HUDEP-2 (cell line): ENCODE results near the gene ATP1A4.
"Not testable (repeated sequence)": the region's sequence is repeated elsewhere in the genome, so short reads cannot be mapped to it uniquely, and the experiment has no call there.

Source experiments
- DNase-seq, 76 experiments: peaks; one replicate each; lab custom pipeline; 2025; ENCODE audit not compliant: unreplicated experiment in 76 of 76; lab: John Stamatoyannopoulos, UW

ATP1A4 gene

DNA sequence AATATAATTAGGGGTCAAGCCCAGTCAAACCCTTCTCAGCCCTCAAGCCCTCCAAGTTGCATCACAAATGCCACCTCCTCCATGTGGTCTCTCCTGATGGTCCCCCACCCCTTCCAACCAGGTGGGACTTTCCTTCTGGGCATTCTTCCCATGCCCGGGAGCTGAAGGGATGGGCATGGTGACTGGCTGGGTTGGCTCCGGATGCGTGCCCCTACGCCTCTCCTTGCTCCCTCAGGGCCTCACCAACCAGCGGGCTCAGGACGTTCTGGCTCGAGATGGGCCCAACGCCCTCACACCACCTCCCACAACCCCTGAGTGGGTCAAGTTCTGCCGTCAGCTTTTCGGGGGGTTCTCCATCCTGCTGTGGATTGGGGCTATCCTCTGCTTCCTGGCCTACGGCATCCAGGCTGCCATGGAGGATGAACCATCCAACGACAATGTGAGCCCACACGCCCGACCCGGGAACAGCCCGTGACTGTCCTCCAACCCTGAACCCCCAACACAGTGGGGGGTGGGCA lies 28.4 kb upstream of the ATP1A4 start:
- no peak for DNase-seq

- DNase-seq = no peak
Measured at GRCh38 chr1:160123726-160124125, 27.7 kb upstream of the ATP1A4 start.

DNA sequence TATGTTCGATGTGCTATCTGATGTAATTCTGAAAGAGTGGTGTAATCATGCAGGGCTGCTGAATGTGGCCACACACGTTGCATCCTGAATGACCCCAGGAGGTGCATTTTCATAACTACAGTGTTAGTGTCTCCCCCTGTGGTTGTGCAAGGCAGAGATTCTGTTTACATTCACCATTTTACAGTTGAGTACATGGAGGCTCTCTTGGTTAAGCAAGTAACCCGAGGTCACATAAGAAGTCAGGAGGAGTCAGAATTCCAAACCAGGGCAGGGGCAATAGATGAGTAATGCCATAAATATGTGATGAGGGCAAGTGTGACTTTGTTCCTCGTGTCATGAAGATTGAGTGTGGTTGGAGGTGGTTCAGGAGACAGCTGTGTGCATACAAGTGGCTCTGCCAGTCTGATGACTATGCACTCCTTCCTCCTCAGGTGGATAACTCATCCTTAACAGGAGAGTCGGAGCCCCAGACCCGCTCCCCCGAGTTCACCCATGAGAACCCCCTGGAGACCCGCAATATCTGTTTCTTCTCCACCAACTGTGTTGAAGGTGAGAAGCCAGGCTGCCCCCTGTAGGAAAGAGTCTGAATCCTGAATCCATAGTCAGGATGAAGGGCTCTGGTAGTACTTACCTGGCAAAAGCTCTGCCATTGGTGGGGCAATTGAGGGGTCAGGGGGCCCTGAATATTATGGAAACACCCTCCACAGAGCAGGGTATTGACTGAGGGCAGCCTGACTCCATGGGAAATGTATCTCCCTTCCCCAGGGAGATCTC lies 26.5 kb upstream of the ATP1A4 start:
- no peak for DNase-seq

DNA sequence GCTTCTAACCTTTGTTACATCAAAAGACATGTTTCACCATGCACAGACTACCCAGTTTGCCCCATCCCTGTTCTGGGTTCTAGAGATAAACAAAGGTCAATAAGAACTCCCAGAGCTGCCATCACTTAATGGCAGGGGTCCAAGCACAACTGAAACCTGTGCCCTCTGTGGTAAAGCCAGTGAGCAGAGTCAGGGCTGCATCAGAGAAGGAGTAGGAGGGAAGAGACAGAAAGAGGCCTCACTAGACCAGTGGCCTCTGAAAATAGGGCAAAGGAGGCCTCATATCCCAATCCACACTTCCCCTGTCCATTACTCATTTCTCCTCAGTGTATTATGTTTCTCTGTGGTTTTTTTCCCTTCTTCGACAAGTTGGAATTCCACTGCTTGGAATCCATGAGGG lies 25.7 kb upstream of the ATP1A4 start:
- DNase-seq = no peak

DNA sequence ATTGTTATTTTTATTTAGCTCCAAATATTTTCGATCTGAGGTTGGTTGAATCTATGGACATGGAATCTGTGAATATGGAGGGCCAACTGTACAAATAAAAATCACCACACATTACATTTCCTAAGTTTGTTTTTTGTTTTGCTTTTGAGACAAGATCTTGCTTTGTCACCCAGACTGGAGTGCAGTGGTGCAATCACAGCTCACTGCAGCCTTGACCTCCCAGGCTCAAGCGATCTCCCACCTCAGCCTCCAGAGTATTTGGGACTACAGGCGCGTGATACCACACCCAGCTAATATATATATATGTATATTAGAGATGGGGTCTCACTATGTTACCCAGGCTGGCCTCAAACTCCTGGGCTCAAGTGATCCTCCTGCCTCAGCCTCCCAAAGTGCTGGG lies 25.1 kb upstream of the ATP1A4 start:
- not testable (repeated sequence) for DNase-seq

GRCh38 chr1:160127381-160127780 lies 24.0 kb upstream of the ATP1A4 start:
- no peak for DNase-seq

DNA sequence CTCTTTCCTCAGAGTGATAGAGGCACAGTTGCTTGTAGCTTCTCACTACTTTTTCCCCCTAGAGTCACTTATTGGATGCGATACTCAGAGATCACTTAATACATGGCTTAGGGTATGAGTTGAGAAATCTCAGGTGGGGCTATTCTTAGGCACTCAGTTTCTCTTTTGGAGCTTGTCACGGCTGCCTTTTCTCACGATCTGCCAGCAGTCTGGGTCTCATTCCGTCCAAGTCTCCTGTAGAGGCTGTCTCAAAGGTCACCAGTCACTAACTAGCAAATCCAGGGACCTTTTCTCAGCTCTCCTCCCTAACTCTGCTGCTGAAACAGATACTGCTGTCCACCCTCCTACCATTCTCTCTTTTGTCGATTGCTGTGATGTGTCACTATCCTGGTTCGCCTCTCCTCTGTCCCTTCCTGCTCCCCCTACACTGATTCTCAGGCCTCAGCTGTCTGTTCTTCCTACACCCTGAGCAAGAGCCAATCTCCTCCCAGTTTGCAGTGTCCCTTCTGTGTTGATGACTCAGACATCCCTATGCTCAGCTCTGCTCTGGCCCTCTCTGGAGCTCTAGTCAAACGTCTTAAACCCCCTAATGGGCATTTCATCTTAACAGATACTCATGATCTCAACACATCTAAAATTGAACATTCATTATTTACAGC lies 23.4 kb upstream of the ATP1A4 start:
- no peak for DNase-seq

- DNase-seq = no peak
Measured at GRCh38 chr1:160128636-160129035, 22.8 kb upstream of the ATP1A4 start.

DNA sequence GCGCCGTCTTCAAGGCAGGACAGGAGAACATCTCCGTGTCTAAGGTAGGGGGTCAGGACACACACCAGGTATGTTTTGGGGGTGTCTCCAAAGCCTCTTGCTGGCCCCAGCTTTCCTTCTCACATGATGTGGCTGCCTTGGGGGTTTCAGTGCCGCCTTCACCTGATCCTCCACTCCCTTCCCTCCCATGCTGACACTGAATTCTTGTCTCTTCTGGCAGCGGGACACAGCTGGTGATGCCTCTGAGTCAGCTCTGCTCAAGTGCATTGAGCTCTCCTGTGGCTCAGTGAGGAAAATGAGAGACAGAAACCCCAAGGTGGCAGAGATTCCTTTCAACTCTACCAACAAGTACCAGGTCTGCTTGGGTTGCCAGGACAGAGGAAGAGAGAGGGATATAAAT lies 22.4 kb upstream of the ATP1A4 start:
- no peak for DNase-seq

GRCh38 chr1:160129558-160129957 lies 21.8 kb upstream of the ATP1A4 start:
- no peak for DNase-seq

- DNase-seq = no peak
Measured at GRCh38 chr1:160129966-160130365, 21.4 kb upstream of the ATP1A4 start.

DNA sequence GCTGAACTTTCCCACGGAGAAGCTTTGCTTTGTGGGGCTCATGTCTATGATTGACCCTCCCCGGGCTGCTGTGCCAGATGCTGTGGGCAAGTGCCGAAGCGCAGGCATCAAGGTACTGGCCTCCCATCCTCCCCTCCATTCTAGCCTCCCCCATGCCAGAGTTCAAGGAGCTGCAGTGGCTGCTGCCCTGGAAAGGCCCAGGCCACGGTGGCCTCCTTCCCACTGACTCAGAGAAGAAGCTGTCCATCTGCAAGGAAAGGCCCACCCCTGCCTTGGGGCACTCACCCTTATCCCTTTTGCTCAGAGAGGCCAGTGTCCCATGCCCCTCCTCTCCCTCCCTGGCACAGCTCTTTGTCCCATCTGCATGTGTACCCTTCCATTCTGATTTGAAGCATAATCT lies 20.9 kb upstream of the ATP1A4 start:
- no peak for DNase-seq

GRCh38 chr1:160130939-160131338 lies 20.5 kb upstream of the ATP1A4 start:
- no peak for DNase-seq

DNA sequence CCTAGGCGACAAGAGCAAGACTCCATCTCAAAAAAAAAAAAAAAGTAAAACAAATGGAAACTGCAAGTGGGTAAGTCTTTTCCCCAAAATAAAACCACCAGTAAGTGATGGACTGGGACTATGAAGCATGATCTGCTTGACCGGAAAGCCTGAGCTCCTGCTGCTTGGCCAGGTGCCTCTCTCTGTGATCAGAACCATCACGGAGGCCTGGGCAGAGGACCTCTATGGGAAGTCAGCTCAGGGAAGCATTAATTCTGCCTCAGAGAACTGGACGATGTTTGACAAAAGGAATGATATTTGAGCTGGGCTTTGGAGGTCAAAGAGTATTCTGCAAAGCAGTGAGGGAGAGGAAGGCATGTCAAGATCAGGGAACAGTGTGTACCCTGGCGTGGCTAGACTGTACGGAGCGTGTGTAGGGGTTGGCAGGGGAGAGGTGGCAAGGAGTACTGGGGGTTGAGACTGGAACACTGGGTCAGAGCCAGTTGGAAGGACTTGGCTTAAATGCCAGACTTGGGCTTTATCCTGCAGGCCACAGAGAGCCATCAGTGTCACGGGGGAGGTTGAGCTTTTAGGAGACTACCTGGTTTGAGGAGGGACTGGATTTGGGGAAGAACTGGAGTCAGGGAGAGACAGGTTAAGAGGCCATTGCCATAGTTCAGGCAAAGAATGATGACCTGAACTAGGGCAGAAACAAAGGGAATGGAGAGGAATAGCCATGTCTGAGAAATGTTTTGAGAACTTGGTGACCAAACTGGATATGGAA lies 19.4 kb upstream of the ATP1A4 start:
- no peak for DNase-seq

DNA sequence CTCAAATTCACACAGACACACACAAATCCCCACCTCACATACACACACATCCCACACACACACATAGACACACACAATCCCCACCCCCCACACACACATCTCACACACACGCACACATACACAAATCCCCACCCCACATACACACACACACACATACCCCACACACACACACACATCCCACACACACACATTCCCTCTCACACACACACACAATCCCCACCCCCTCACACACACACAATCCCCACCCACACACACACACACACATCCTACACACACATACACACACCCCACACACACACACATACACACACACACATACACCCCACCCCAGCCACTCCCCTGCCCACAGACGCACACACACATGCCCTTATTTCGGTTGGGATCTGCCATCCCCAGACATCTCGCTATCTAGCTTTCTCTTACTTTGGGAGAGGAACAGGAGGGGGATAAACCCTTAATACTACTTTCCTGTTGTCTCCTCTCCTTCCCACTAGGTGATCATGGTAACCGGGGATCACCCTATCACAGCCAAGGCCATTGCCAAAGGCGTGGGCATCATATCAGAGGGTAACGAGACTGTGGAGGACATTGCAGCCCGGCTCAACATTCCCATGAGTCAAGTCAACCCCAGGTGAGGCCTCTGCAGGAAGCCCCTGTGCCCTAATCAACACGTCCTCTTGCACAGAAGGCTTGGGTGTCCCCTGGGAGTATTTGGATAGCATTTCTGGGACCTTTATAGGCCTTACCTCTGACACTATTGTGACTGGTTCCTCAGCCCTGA lies 17.2 kb upstream of the ATP1A4 start:
- no peak for DNase-seq

DNA sequence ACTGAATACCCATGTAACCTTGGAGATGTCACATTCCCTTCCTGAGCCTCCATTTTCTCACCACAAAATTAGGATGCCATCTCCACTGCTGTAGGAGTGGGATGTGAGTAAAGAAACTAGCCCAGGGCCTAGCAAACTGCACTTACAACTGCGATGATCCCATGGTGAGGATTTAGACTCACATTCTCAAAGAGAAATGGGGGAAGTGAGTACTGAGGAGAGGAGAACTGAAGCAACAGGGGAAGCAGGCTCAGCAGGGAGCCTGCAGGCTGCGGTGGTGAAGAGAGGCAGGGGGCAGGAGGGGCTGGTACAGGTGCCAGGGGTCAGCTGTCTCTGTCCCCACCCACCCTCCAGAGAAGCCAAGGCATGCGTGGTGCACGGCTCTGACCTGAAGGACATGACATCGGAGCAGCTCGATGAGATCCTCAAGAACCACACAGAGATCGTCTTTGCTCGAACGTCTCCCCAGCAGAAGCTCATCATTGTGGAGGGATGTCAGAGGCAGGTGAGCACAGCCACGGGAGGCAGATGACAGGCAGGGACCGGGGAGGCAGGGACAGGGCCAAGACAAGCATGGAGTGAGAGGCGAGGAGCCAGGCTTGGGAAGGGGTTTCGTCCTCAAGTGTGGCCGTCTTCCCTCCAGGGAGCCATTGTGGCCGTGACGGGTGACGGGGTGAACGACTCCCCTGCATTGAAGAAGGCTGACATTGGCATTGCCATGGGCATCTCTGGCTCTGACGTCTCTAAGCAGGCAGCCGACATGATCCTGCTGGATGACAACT lies 16.4 kb upstream of the ATP1A4 start:
- no peak for DNase-seq

DNA sequence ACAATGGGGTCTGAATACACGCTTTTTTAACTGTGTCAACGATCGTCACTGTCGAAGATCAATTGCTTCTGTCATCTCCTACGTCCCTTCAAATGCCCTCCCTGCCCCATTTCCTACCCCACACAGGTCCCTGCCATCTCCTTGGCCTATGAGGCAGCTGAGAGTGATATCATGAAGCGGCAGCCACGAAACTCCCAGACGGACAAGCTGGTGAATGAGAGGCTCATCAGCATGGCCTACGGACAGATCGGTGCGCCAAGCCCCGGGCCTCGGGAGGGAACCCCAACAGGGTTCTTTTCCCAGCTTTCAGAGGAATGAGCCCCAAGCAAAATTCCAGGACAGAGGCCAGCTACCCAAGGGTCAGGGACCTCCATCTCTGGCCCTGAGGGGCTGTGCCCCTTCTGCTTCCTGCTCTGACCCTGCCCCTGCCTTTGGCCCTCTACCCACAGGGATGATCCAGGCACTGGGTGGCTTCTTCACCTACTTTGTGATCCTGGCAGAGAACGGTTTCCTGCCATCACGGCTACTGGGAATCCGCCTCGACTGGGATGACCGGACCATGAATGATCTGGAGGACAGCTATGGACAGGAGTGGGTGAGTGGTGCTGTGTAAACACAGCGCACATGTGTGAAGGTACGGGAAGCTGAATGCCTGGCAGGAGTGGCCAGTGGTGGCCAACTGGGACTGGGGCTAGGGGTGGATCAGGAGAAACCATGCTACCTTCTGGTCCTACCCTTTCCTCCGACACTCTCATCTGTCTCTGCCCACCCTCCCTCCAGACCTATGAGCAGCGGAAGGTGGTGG lies 15.1 kb upstream of the ATP1A4 start:
- no peak for DNase-seq

- no peak for DNase-seq
Measured at GRCh38 chr1:160136926-160137200, 14.5 kb upstream of the ATP1A4 start.

DNA sequence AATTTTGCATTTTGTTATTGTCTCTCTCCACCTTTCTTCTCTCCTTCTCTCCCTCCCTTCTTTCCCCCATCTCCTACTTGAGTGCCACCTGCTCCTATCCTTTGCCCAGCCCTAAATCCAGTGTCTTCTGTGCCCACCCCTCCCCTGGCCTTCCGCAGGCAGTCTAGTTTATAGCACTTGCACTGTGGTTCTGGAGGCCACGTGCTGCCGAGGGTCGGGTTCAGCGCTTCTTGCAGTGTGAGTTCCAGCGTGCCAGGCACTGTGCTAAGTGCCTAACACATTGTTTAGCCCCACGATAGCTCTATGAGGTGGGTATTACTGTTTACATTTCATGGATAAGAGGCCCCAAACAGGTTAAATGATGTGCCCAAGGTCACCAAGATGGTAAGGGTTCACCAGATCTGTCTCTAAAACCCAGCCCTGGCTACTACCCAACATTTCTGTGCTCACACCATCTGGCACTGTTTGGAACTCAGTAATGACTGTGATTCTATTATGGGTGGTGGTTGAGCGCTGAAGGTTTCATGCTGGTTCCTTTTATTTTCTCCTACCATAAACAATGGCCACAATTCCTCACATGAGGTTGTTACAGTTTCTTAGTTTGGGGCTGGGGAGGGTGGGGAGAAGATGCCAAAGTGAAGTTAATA lies 14.1 kb upstream of the ATP1A4 start:
- DNase-seq = no peak
